GM18907 (cell line): ENCODE results near the gene KLK2.
A peak's percentile ranks its signal among the peaks of the same experiment; 100 is the strongest.

Experiments
- ATAC-seq: cut with Tn5 transposase; IDR thresholded peaks from one replicate; pipeline ENCODE4 v1.9.1; 2021; ENCODE audit warnings: mild to moderate bottlenecking, moderate library complexity; ENCODE audit not compliant: unreplicated experiment

The KLK2 gene

DNA sequence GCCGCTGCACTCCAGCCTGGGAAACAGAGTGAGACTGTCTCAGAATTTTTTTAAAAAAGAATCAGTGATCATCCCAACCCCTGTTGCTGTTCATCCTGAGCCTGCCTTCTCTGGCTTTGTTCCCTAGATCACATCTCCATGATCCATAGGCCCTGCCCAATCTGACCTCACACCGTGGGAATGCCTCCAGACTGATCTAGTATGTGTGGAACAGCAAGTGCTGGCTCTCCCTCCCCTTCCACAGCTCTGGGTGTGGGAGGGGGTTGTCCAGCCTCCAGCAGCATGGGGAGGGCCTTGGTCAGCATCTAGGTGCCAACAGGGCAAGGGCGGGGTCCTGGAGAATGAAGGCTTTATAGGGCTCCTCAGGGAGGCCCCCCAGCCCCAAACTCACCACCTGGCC is at the start of gene KLK2:
Gene KLK2, plus strand, starts transcription at position 384 of the 400 bp plus-strand sequence. CDS start 35 bp downstream, outside the sequence.
- no peak for ATAC-seq

- no peak for ATAC-seq
Measured at GRCh38 chr19:50826492-50827240, 46.6 kb upstream of the KLK2 start.

DNA sequence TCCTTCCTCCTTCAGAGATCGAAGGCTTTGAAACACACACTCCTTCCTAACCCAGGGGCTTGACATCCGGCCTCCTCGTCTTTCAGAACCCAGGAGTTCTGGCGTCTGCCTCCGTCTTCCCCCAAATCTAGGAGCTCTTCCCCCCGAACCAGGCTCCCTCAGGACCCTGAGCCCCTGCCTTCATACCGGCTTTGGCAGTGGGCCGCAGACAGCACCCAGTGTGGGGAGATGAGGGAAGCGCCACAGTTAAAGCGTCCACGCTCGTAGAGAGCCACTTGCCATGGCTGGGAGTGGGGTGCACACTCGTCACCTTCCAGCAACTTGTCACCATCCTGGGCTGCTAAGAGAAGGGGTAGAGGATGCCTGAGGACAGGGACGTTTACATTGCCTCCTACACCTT is 45.8 kb upstream of the KLK2 start:
- no peak for ATAC-seq

- ATAC-seq = no peak
Measured at GRCh38 chr19:50829801-50830200, 43.4 kb upstream of the KLK2 start.

DNA sequence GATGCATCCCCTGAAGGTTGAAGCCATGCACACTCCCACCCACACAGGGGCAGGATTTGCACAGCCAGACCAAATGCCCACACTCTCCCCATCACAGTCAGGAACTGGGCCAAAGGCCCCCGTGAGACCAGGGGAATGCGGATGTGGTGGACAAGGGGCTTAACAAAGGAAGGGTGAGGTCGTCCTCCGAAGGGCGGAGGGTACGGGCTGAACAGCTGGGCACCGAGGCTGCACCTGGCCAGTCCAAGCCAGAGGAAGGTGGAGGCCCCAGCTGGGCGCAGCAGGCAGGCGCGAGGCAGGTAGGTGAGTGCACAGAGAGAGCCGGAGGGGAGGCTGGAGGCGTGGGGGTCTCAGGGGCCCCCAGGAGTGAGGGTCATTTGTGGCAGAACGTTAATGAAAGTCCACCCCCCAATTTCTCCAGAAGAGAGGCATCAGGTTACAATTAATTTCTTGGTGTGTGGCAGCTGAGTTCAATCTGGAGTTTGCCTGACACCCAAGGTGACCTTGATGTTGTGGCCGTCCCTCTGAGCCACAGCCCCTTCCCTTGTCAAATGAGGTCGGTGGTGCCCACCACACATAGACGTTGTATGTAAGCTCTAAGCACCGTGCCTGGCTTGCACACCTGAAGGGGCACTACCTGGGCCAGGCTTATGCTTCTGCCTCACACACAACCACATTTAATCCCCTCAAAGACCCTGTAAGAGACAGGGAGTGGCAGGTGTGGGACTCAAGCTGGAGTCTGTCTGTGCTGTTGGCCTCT is 42.8 kb upstream of the KLK2 start:
- no peak for ATAC-seq

DNA sequence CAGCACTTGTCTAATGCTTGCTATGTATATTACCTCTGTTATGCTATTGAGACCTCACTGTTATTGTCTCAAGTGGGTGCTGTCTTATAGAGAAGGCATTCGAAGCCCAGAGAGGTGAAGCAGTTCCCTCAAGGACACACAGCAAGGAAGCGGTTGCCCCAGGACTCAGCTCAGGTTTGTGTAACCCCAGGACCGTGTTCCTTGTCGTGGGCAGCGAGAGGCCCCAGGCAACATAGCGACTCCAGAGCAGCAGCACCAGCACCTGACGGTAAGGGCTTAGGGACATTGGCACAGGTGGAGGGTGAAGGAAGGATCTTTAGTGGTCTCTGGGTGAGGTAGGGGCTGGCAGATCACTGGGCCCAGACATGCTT is 42.2 kb upstream of the KLK2 start:
- no peak for ATAC-seq

- no peak for ATAC-seq
Measured at GRCh38 chr19:50832666-50833065, 40.6 kb upstream of the KLK2 start.

GRCh38 chr19:50833117-50833801 is 40.0 kb upstream of the KLK2 start, which contains the start of gene KLK15:
Gene KLK15, minus strand, starts transcription at chr19:50833574. Its CDS starts 2,082 bp downstream, at chr19:50831492.
- ATAC-seq = no peak

DNA sequence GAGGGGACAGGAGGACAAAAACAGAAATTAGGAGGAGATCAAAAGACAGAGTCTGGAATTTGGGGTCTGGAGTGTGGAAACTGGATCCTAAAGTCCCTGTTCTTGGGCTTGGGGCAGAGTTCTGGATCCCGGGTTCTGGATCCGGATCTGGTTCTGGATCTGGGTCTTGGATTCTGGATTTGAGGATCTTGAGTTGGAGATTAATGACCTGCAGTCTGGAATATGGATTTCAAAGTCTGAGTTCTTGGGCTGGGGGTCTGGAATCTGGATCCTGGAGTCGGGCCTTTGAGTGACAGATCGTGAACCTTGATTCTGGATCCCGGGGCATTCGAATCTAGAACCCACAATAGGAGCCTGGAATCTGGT is 39.5 kb upstream of the KLK2 start:
- ATAC-seq = no peak

DNA sequence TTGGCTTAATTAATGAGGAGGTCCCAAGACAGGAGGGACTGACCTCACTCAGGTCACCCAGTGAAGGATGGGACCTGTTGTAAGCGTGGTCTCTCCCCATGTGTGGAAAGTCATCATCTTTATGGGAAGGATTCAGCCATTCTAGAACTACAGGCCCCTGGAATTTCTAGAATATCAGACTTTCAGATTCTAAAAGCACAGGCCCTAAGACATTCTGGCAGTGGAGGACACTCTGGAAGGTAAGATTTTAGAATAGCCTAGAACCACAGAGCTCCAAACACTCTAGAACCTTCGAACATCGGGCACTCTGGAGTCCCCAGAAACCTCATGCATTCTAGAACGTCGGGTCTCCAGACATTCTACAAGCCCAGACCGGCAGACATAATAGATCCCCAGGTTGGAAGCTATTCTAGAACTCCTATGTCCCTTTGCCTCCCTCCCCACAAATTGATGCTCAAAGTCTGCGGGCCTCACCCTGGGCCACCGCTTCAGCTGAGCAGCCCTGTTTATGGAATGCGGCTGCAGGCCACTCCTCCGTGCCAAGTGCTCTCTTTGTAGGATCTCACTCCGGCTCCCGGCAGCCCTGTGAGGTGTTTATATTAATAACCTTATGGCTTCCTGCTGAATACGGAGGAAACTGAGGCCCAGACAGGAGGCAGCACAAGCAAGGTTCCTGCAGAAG is 38.0 kb upstream of the KLK2 start:
- ATAC-seq = no peak

- peak; percentile 77 for ATAC-seq
Measured at GRCh38 chr19:50835785-50836542, 37.3 kb upstream of the KLK2 start.

GRCh38 chr19:50836543-50837195 is 36.6 kb upstream of the KLK2 start:
- ATAC-seq = no peak

DNA sequence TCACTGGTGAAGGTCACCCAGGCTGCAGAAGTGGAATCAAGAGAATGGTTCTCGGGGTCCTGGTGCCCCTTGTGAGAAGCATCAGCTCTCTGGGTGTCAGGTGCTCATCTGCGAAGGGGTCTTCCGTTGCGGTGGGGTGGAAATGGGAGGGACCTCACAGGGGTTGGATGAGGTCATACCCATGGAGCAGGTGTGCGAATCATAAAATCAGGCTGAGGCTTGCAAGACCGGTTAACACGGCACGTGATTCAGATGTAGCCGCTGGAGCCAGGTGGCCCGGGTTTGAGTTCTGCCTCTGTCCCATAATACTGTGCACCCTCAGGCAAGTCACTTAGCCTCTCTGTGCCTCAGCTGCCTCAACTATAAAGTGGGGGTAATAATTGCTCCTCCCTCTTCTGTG is 35.9 kb upstream of the KLK2 start:
- no peak for ATAC-seq

DNA sequence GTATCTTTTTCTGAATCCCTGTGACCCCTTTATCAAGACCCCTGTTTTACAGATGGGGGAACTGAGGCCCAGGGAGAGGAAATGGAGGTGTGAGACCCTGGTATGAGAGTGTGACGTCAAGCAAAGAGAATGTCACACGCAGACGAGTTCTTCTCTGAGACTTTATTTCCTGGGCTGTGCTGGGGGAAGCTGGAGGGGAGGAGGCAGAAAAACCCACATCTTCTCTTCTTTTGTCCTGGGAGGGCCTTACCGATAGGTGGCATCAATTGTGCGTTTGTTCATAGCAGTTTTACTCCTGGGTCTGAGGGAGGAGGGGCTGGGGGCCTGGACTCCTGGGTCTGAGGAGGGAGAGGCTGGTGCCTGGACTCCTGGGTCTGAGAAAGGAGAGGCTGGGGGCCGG is 35.0 kb upstream of the KLK2 start:
- ATAC-seq = no peak

DNA sequence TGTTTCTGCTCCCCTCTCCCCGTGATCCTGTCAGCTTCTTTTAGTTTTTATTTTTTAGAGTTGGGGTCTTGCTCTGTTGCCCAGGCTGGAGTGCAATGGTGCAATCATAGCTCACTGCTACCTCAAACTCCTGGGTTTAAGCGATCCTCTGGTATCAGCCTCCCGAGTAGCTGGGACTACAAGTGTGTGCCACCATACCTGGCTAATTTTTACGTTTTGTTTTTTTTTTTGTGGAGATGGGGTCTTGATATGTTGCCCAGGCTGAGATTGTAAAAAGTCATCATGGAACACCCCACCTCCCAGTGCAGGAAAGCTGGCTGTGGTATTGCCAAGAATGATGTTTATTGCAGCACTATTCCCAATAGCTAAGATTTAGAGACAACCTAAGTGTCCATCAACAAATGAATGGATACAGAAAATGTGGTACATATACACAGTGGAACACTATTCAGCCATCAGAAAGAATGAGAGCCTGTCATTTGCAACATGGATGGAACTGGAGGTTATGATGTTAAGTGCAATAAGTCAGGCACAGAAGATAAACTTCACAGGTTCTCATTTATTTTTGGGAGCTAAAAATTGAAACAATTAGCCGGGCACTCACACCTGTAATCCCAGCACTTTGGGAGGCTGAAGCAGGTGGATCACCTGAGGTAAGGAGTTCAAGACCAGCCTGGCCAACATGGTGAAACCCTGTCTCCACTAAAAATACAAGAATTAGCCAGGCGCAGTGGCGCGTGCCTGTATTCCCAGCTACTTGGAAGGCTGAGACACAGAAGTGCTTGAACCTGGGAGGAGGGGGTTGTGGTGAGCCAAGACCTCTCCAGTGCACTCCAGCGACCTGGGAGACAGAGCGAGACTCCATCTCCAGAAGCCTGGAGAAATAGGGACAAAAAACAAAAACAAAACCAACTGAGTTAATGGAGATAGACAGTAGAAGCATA is 33.3 kb upstream of the KLK2 start:
- no peak for ATAC-seq

- ATAC-seq = no peak
Measured at GRCh38 chr19:50842130-50842529, 31.1 kb upstream of the KLK2 start.

DNA sequence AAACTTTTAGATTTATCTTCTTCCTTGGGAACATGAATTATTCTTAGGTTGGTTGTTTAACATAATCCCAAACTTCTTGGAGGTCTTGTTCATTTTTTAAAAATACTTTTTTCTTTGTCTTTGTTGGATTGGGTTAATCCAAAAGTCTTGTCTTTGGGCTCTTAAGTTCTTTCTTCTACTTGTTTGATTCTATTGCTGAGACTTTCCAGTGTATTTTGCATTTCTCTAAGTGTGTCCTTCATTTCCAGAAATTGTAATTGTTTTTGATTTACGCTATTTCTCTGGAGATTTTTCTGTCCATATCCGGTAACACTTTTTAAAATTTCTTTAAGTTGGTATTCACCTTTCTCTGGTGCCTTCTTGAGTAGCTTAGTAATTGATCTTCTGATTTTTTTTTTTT is 30.0 kb upstream of the KLK2 start:
- ATAC-seq = no peak

DNA sequence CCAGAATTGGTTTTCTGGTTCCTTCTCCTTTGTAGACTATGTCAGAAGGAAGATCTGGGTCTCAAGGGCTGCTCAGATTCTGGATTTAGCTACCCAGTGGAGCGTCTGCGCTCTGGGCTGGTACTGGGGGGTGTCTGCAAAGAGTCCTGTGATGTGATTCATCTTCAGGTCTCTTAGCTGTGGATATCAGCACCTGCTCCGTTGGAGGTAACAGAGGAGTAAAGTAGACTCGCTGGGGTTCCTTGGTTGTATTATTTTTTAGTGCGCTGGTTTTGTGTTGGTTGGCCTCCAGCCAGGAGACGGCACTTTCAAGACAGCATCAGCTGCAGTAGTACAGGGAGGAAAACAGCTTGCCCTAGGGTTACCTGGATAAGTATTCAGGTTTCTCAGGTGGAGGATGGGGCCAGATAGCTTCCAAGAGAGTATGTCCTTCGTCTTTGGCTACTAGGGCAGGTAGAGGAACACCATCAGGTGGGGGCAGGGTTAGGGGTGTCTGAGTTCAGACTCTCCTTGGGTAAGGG is 29.5 kb upstream of the KLK2 start:
- no peak for ATAC-seq
